D721Med (cell line): ENCODE data around the gene RAB3A.

Experiments
- DNase-seq: peaks from one replicate; pipeline ENCODE4 v3.0.0; 2011; ENCODE audit warnings: low spot score; ENCODE audit not compliant: insufficient read length
- FAIRE-seq: peaks from 2 replicates; lab custom pipeline; 2011; peaks lifted over from hg19 to GRCh38; lab: Jason Lieb, UNC
- CTCF ChIP-seq: IDR thresholded peaks from 2 replicates; pipeline ENCODE4 v1.5.1; 2012; ENCODE audit warnings: mild to moderate bottlenecking, control low read depth; ENCODE audit not compliant: insufficient read depth; ENCODE audit errors: missing control alignments

Gene RAB3A

GRCh38 chr19:18190278-18190677 lies 13.6 kb downstream of the RAB3A start:
- FAIRE-seq (no peak), DNase-seq (no peak)
- TF ChIP-seq CTCF: no peak

DNA sequence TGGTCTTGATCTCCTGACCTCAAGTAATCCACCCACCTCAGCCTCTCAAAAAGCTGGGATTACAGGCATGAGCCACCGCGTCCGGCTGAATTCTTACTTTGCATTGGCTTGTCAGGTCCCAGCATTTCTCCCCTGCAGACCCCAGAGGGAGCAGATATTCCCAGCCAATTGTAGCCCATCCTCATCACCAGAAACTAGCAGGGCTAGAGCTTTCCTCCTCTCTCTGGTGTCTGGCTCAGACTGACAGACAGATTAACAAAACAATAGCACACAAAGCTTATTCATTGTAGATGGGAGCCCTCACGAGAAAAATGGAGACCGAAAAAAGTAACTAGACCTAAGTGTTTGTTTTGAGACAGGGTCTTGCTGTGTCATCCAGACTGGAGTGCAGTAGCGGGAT lies 18.3 kb downstream of the RAB3A start:
- DNase-seq (no peak), FAIRE-seq (no peak)
- no peak for TF ChIP-seq CTCF

DNA sequence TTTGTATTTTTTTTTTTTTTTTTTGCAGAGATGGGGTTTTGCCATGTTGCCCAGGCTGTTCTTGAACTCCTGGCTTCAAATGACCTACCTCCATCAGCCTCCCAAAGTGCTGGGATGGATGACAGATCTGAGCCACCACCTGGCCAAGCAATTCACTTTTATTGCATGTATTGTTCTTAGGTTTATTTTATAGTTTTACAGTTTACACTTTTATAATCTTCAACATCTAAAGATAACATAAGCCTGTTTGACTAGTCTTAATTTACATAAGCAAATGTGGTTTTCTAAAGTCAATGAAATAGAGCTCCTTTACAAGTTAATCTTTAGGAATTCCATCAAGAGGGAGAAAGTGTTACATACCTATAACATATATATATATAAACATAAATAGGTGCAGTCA lies 20.3 kb downstream of the RAB3A start:
- no peak for FAIRE-seq
- no peak for DNase-seq
- no peak for TF ChIP-seq CTCF

GRCh38 chr19:18179957-18180356 lies 23.9 kb downstream of the RAB3A start:
- FAIRE-seq: no peak

DNA sequence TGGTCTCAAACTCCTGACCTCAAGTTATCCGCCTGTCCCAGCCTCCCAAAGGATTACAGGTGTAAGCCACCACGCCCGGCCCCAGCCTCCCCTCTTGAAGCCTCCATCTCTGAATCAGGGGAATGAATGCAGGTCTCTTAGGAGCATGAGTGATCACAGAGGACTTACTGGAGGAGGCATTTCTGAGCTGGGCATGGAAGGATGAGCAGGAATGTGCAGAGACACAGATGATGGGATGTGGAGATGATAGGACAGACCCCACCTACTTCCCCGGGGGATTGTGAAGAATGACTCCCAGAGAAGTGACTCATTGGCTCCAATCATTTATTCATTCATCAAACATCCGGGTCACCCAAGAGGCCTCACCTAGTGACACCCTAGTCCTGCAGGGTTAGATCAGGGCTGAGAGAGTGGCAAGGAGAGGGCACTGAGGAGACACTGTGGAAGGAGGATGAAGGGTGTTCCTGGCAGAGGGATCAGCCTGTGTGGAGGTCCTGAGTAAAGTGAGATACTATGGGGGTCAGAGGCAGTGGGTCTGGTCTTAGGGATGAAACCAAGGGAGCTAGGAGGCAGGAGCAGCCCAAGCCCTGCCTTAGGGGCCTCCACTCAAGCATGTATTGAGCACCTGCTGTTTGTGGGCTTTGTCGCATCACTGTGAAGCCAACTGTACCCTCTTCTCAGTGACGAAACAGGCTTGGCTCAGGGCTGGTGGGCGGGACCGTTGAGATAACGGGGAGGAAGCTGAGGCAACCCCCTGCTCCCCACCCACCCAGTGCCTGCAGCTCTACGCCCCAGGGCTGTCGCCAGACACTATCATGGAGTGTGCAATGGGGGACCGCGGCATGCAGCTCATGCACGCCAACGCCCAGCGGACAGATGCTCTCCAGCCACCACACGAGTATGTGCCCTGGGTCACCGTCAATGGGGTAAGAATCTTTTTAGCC lies 27.2 kb downstream of the RAB3A start:
- no peak for TF ChIP-seq CTCF
- no peak for FAIRE-seq
- no peak for DNase-seq

More at GRCh38 chr19:18179957-18180356, 23.9 kb downstream of the RAB3A start:
- TF ChIP-seq CTCF: no peak
- DNase-seq: no peak

GRCh38 chr19:18174983-18175382 lies 28.9 kb downstream of the RAB3A start:
- TF ChIP-seq CTCF: no peak
- FAIRE-seq (no peak), DNase-seq (no peak)
